Uterus (tissue), 4 donors: ENCODE measurements around the gene SPI1. TPM values are rescaled to one million over a fixed set of nuclear protein-coding genes. Genes with fewer than 3 reads are reported as not detected.

Experiments used
- DNase-seq, 2 donors: peaks; one replicate each; pipeline ENCODE4 v3.0.0-alpha.2; 2019 to 2020
- H3K27ac ChIP-seq, 2 donors: fragments of 200-600 bp; sonication (generic); 1 replicate in 1 of 2; 2 replicates in 1 of 2; pipeline ENCODE4 v1.5.1; 2016 to 2018
- H3K27me3 ChIP-seq, 2 donors: fragments of 200-600 bp; sonication (generic); one replicate each; pipeline ENCODE4 v1.5.1; 2018 to 2019; ENCODE audit warnings: control low read depth in 1 of 2
- H3K36me3 ChIP-seq, 2 donors: fragments of 200-600 bp; sonication (generic); one replicate each; pipeline ENCODE4 v1.5.1; 2019; ENCODE audit warnings: control low read depth in 1 of 2
- H3K4me1 ChIP-seq, 2 donors: fragments of 200-600 bp; sonication (generic); one replicate each; pipeline ENCODE4 v1.5.1; 2018 to 2019; ENCODE audit warnings: control low read depth in 1 of 2
- H3K4me3 ChIP-seq, 2 donors: fragments of 200-600 bp; sonication (generic); 1 replicate in 1 of 2; 2 replicates in 1 of 2; pipeline ENCODE4 v1.5.1; 2018 to 2019; ENCODE audit warnings: mild to moderate bottlenecking in 1 of 2
- H3K9me3 ChIP-seq, 2 donors: fragments of 200-600 bp; sonication (generic); one replicate each; pipeline ENCODE4 v1.5.1; 2019; ENCODE audit warnings: control low read depth in 1 of 2
- CTCF ChIP-seq, 4 experiments: fragments of 200-600 bp in 2 of 4; fragments of 450-650 bp in 2 of 4; sonication (generic) in 2 of 4; IDR thresholded peaks; one replicate each; pipeline ENCODE4 v1.5.1; 2016 to 2019; ENCODE audit warnings: antibody characterized with exemption in 4 of 4, mild to moderate bottlenecking in 2 of 4, moderate library complexity in 1 of 4
- POLR2A ChIP-seq, 2 donors: fragments of 450-650 bp; IDR thresholded peaks; one replicate each; pipeline ENCODE4 v1.6.1; 2016; ENCODE audit warnings: antibody characterized with exemption in 2 of 2, mild to moderate bottlenecking in 1 of 2, moderate library complexity in 1 of 2
- intact Hi-C: fragments of 100-400 bp; cut with DNase I; formaldehyde crosslinking; loops from one replicate; pipeline ENCODE4 v1.15.1; 2023; ENCODE audit warnings: low total_unique reads
- total RNA-seq, 4 donors: library from RNA; depleted of rRNA in 3 of 4; stranded (reverse); fragments of >200 nt in 3 of 4; gene quantifications; one replicate each; pipeline versions ENCODE4 v1.1.0 to v1.2.4, GENCODE V29; 2014 to 2023
- donor health status: DM: yes; HTN: yes; CAD: no.

The SPI1 gene
- total RNA-seq, 4 donors from 2014 or later: 4.9 to 9.7 (median 7.6) TPM

- TF ChIP-seq POLR2A (IDR thresholded peaks at IDR 0.05) (no peak), CTCF (IDR thresholded peaks at IDR 0.05) (no peak)
- Histone ChIP-seq H3K27me3 (no peaks in the 10 kb centered on the region), H3K36me3 (no peaks in the 10 kb centered on the region), H3K4me1 (no peaks in the 10 kb centered on the region), H3K9me3 (no peaks in the 10 kb centered on the region), H3K4me3 (no peak overlapping the region), H3K27ac (no peak overlapping the region)
- intact Hi-C loops: no loop called here
- no peak for DNase-seq
Observed at GRCh38 chr11:47361419-47361818, 16.9 kb downstream of the SPI1 start.

GRCh38 chr11:47360341-47360740, 18.0 kb downstream of the SPI1 start:
- intact Hi-C loops: no loop called here
- no peaks in the 10 kb centered on the region for H3K36me3 ChIP-seq
- H3K27me3 ChIP-seq: no peaks in the 10 kb centered on the region
- no peaks in the 10 kb centered on the region for H3K4me1 ChIP-seq
- no peak overlapping the region for H3K27ac ChIP-seq
- H3K4me3 ChIP-seq: no peak overlapping the region
- no peak for TF ChIP-seq POLR2A (IDR thresholded peaks at IDR 0.05)
- TF ChIP-seq CTCF (IDR thresholded peaks at IDR 0.05): no peak
- no peaks in the 10 kb centered on the region for H3K9me3 ChIP-seq
- no peak for DNase-seq

GRCh38 chr11:47359586-47359985, 18.8 kb downstream of the SPI1 start:
- H3K27ac ChIP-seq: no peak overlapping the region
- no peaks in the 10 kb centered on the region for H3K27me3 ChIP-seq
- H3K4me1 ChIP-seq: no peaks in the 10 kb centered on the region
- no peak for DNase-seq
- no peaks in the 10 kb centered on the region for H3K9me3 ChIP-seq
- no peak overlapping the region for H3K4me3 ChIP-seq
- TF ChIP-seq CTCF (IDR thresholded peaks at IDR 0.05) (no peak), POLR2A (IDR thresholded peaks at IDR 0.05) (no peak)
- intact Hi-C loops: no loop called here
- no peaks in the 10 kb centered on the region for H3K36me3 ChIP-seq

GRCh38 chr11:47359162-47359561, 19.2 kb downstream of the SPI1 start:
- Histone ChIP-seq H3K36me3 (no peaks in the 10 kb centered on the region), H3K27me3 (no peaks in the 10 kb centered on the region), H3K4me1 (no peaks in the 10 kb centered on the region), H3K9me3 (no peaks in the 10 kb centered on the region), H3K27ac (no peak overlapping the region), H3K4me3 (no peak overlapping the region)
- TF ChIP-seq POLR2A (IDR thresholded peaks at IDR 0.05): no peak
- no peak for TF ChIP-seq CTCF (IDR thresholded peaks at IDR 0.05)
- intact Hi-C loops: no loop called here
- DNase-seq: no peak

- Histone ChIP-seq H3K27ac (no peak overlapping the region), H3K4me3 (no peak overlapping the region), H3K36me3 (no peaks in the 10 kb centered on the region), H3K4me1 (no peaks in the 10 kb centered on the region), H3K27me3 (no peaks in the 10 kb centered on the region), H3K9me3 (no peaks in the 10 kb centered on the region)
- TF ChIP-seq POLR2A (IDR thresholded peaks at IDR 0.05): no peak
- TF ChIP-seq CTCF (IDR thresholded peaks at IDR 0.05): no peak
- intact Hi-C loops: no loop called here
- no peak for DNase-seq
Observed at GRCh38 chr11:47358731-47359051, 19.7 kb downstream of the SPI1 start.
